IPS DF 6.9 (cell line): Measurements from ENCODE around the gene RNF152.
A peak's percentile ranks its signal among the peaks of the same experiment; 100 is the strongest.

Experiments
- DNase-seq: peaks from one replicate; pipeline ENCODE4 v3.0.0-alpha.2; 2013; ENCODE audit warnings: low read depth, low spot score
- H3K27ac ChIP-seq: one replicate; pipeline ENCODE4 v1.5.1; 2013; ENCODE audit warnings: low read length, control low read depth
- H3K27me3 ChIP-seq: 2 replicates; pipeline ENCODE4 v1.6.1; 2013; ENCODE audit warnings: mild to moderate bottlenecking, low read length; ENCODE audit not compliant: control insufficient read depth, insufficient read depth
- H3K36me3 ChIP-seq: 2 replicates; pipeline ENCODE4 v1.6.1; 2013; ENCODE audit warnings: low read length; ENCODE audit not compliant: control insufficient read depth, insufficient read depth
- H3K4me1 ChIP-seq: 2 replicates; pipeline ENCODE4 v1.6.1; 2013; ENCODE audit warnings: low read length; ENCODE audit not compliant: control insufficient read depth, insufficient read depth
- H3K4me3 ChIP-seq: 2 replicates; pipeline ENCODE4 v1.5.1; 2013; ENCODE audit warnings: mild to moderate bottlenecking, low read length
- H3K9me3 ChIP-seq: 2 replicates; pipeline ENCODE4 v1.6.1; 2013; ENCODE audit warnings: low read length, inconsistent platforms; ENCODE audit not compliant: control insufficient read depth, insufficient read depth
- WGBS: extraction: QIAGEN DNeasy Blood & Tissue Kit; methylation state at CpG from one replicate; pipeline ENCODE4 v1.1.7; 2013; ENCODE audit warnings: mixed read lengths, missing lambda C conversion rate; ENCODE audit not compliant: insufficient read length, insufficient coverage; 5-methylcytosine and 5-hydroxymethylcytosine counted together

Gene RNF152

DNA sequence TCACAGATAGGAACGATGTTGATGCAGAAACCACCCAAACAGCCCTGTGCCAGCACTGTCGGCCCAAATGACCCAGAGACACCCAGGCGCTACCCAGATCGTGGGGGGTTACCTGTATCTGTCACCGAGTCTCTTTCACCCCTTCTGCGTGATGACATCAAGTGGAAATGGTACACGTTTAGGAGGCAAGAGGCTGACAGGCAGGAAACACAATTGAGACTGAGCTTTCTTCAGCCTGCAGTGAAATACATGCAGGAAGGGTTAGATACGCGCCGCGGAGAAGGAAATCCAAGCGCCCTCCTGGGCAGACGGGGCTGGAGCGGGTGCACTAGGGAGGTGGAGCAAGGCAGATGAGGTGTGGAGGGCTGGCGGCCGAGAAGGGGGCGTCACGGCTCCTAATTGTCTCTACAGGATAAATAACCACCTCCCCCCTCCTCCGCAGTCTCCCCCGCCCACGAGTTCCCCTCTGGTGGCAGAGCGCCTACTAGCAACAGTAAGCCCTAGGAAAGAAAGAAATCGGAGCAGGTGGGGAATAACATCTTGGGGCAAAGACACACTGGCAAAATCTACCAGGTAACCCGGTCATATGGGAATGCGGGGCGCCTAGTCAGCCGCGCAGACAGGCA lies at the start of gene RNF152:
RNF152 (minus strand) TSS at position 325 of the 626 bp plus-strand sequence. CDS start 76,544 bp downstream, outside the sequence.
- Histone ChIP-seq H3K27me3 (peaks cover 6% of the 10 kb centered on the region; the same call in 1 of the 2 replicates), H3K4me3 (peak within 1 kb of the TSS; percentile 80; the same call in 1 of the 2 replicates), H3K36me3 (no peaks in the 10 kb centered on the region), H3K27ac (no peak within 1 kb of the TSS), H3K9me3 (no peaks in the 10 kb centered on the region), H3K4me1 (no peaks in the 10 kb centered on the region; the same call in 1 of the 2 replicates)
- no CpG with 5 or more reads among the region's 28 CpGs for WGBS
- DNase-seq: no peak

GRCh38 chr18:61941948-61942471 lies 49.2 kb upstream of the RNF152 start:
- Histone ChIP-seq H3K9me3 (no peaks in the 10 kb centered on the region), H3K27me3 (no peaks in the 10 kb centered on the region), H3K4me1 (no peaks in the 10 kb centered on the region), H3K4me3 (no peak overlapping the region), H3K36me3 (no peaks in the 10 kb centered on the region), H3K27ac (no peak overlapping the region)
- no CpG with 5 or more reads among the region's 1 CpG for WGBS
- DNase-seq: no peak

DNA sequence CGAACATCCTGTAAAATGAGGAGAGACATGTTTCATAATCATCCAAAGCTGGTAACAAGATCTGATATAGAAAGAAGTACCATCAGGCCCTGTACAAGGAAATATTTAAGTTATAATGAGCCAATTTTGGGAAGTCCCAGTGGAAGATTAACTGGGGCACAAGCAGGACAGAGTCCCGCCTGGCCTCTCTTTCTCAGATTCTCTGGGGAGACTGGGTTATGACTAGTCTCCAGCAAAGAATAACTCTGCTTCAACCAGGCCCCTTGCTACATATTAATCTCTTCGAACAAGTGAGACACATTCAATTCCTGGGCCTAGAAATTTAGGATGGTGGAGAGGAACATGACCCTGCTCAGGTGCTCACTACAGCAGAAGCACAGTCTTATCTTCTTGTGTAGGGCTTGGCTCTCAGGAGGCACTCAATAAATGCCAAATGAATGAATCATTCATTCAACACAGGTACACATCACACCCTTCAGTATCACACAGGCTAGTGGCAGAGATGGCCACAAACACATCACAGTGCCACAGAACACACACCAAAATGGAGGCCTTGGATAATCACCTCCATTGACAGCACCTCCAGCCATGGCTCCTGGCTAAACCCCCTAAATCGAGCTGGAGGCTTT lies 46.4 kb upstream of the RNF152 start:
- H3K27me3 ChIP-seq: no peaks in the 10 kb centered on the region
- no peak overlapping the region for H3K27ac ChIP-seq
- H3K4me1 ChIP-seq: no peaks in the 10 kb centered on the region
- no peaks in the 10 kb centered on the region for H3K36me3 ChIP-seq
- no peak for DNase-seq
- no peak overlapping the region for H3K4me3 ChIP-seq
- WGBS: no CpG with 5 or more reads among the region's 4 CpGs
- no peaks in the 10 kb centered on the region for H3K9me3 ChIP-seq

- no peak overlapping the region for H3K4me3 ChIP-seq
- no peaks in the 10 kb centered on the region for H3K4me1 ChIP-seq
- H3K27ac ChIP-seq: no peak overlapping the region
- no peaks in the 10 kb centered on the region for H3K27me3 ChIP-seq
- no peak for DNase-seq
- no peaks in the 10 kb centered on the region for H3K9me3 ChIP-seq
- no CpG with 5 or more reads among the region's 3 CpGs for WGBS
- no peaks in the 10 kb centered on the region for H3K36me3 ChIP-seq
These were observed 42.6 kb upstream of the RNF152 start for GRCh38 chr18:61935362-61935761.

GRCh38 chr18:61931654-61932379 lies 39.0 kb upstream of the RNF152 start:
- Histone ChIP-seq H3K27me3 (no peaks in the 10 kb centered on the region), H3K36me3 (no peaks in the 10 kb centered on the region), H3K27ac (no peak overlapping the region), H3K9me3 (no peaks in the 10 kb centered on the region), H3K4me3 (no peak overlapping the region), H3K4me1 (no peaks in the 10 kb centered on the region)
- DNase-seq: no peak
- no CpG with 5 or more reads among the region's 6 CpGs for WGBS

DNA sequence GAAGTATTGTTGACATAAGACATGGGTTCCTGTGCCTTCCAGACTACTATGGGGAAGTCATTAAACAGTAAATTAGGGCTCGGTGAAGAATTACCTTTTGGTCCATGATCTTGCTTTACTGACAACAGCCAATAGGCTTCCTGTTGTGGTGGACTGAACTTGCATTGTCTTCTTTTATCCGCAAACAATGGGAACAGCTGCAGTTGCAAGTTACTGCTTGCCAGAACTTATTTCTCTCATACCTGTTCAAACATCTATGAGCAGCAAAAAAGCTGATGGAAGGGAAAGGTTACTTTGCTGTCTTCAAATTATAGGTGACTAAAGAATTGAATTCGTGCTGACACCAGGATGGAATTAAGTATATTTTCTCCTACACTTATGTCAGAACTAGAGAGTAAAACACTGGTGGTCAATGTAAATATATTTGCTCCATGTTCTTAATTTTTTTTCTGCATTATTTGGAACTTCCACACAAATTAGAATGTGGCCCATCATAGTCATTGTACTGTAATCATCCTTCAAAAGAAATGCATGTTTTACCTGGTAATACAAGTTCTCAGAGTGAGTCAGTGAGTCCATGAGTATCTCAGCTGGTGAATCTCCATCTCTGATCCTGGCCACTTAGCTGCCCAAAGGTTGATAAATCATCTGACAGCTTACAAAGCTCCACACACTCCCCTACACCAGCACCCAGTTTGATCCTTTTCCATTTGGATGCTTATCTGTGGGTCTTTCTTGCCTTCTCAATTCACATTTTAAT lies 37.3 kb upstream of the RNF152 start:
- no peak for DNase-seq
- no peak overlapping the region for H3K4me3 ChIP-seq
- no peaks in the 10 kb centered on the region for H3K4me1 ChIP-seq
- WGBS: no CpG with 5 or more reads among the region's 3 CpGs
- no peaks in the 10 kb centered on the region for H3K36me3 ChIP-seq
- no peaks in the 10 kb centered on the region for H3K9me3 ChIP-seq
- no peaks in the 10 kb centered on the region for H3K27me3 ChIP-seq
- no peak overlapping the region for H3K27ac ChIP-seq

GRCh38 chr18:61926532-61926931 lies 33.7 kb upstream of the RNF152 start:
- Histone ChIP-seq H3K27me3 (no peaks in the 10 kb centered on the region), H3K27ac (no peak overlapping the region), H3K9me3 (no peaks in the 10 kb centered on the region), H3K36me3 (no peaks in the 10 kb centered on the region), H3K4me3 (no peak overlapping the region), H3K4me1 (no peaks in the 10 kb centered on the region)
- WGBS: no CpG with 5 or more reads among the region's 4 CpGs
- DNase-seq: no peak

DNA sequence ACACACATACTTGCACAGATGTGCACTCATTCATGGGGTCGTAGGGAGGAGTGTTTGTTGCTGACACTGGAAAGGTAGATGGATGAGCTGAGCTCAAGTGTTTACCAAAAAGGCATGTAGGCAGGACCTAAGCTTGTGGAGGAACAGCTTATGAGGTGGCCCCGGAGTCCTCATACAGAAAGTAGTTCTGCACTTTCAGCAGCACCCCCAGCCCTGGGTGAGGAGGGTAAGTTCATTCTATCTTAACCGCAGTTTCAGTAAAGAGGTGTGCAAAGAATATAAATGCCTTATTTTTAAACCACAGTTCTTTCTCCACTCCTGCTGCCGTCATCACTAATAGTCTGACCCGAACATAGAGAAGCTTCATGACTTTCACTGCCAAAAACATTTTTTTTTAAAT lies 31.7 kb upstream of the RNF152 start:
- DNase-seq: no peak
- H3K27ac ChIP-seq: no peak overlapping the region
- WGBS: no CpG with 5 or more reads among the region's 5 CpGs
- no peaks in the 10 kb centered on the region for H3K9me3 ChIP-seq
- H3K4me3 ChIP-seq: no peak overlapping the region
- H3K36me3 ChIP-seq: no peaks in the 10 kb centered on the region
- H3K4me1 ChIP-seq: no peaks in the 10 kb centered on the region
- no peaks in the 10 kb centered on the region for H3K27me3 ChIP-seq

DNA sequence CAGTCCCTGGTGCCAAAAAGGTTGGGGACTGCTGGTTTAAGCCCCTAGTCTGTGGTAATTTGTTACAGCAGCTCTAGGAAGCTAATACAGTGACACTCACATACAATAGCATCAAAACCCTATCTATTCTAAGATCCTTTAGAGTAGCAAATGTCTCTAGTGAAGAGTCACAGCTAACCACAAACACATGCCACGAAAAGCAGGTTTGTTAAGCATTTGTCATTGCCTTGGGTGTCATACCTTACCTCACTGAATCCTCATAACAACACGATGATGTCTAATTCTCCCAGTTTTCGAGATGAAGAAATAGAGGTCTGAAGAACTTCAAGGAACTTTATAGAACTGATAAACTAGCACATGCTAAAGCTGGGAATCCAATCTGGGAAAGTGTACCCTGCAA lies 29.6 kb upstream of the RNF152 start:
- WGBS: no CpG with 5 or more reads among the region's 3 CpGs
- no peaks in the 10 kb centered on the region for H3K27me3 ChIP-seq
- H3K9me3 ChIP-seq: no peaks in the 10 kb centered on the region
- H3K27ac ChIP-seq: no peak overlapping the region
- no peaks in the 10 kb centered on the region for H3K4me1 ChIP-seq
- DNase-seq: no peak
- no peaks in the 10 kb centered on the region for H3K36me3 ChIP-seq
- no peak overlapping the region for H3K4me3 ChIP-seq

DNA sequence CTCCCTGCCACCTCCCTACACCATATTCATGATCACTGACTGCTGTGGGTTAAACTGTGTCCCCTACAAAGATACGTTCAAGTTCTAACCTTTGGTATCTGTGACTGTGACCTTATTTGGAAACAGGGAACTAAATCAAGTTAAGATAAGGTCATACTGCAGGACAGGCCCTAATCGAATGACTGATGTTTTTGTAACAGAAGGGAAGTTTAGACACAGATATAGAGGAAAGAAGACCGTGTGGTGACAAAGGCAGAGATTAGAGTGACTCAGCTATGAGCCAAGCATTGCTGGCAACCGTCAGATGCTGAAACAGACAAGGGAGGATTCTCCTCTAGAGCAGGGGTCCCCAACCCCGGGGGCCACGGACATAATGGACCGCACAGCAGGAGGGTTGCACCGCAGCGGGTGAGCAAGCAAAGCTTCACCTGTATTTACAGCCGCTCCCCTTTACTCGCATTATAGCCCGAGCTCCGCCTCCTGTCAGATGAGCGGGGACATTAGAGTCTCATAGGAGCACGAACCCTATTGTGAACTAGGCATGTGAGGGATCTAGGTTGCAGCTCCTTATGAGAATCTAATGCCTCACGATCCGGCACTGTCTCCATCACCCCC lies 28.9 kb upstream of the RNF152 start:
- H3K27me3 ChIP-seq: no peaks in the 10 kb centered on the region
- no peaks in the 10 kb centered on the region for H3K9me3 ChIP-seq
- no peak overlapping the region for H3K27ac ChIP-seq
- H3K36me3 ChIP-seq: no peaks in the 10 kb centered on the region
- no peaks in the 10 kb centered on the region for H3K4me1 ChIP-seq
- WGBS: no CpG with 5 or more reads among the region's 17 CpGs
- no peak overlapping the region for H3K4me3 ChIP-seq
- DNase-seq: no peak
